SK-N-SH treated with all-trans-retinoic acid at 6 μM for 48 hours (cell line): ENCODE results near the gene PRR5L.

Source experiments
- CREB5 ChIP-seq: fragments of 250-450 bp; sonication (Bioruptor Pico); IDR thresholded peaks from 2 replicates; pipeline ENCODE4 v1.5.1; 2020; ENCODE audit warnings: low read depth, mild to moderate bottlenecking, moderate library complexity
- PATZ1 ChIP-seq: fragments of 250-450 bp; sonication (Bioruptor Pico); IDR thresholded peaks from 2 replicates; pipeline ENCODE4 v1.8.0; 2020; ENCODE audit warnings: mild to moderate bottlenecking, moderate library complexity, borderline replicate concordance
- RARB ChIP-seq: fragments of 250-450 bp; sonication (Bioruptor Pico); IDR thresholded peaks from 2 replicates; pipeline ENCODE4 v1.8.0; 2021; ENCODE audit warnings: mild to moderate bottlenecking, moderate library complexity
- TOX ChIP-seq: fragments of 250-450 bp; sonication (Bioruptor Pico); IDR thresholded peaks from 2 replicates; pipeline ENCODE4 v1.8.0; 2021; ENCODE audit warnings: mild to moderate bottlenecking, moderate library complexity, borderline replicate concordance
- ZC3H10 ChIP-seq: fragments of 250-450 bp; sonication (Bioruptor Pico); IDR thresholded peaks from 2 replicates; pipeline ENCODE4 v1.5.1; 2021; ENCODE audit warnings: mild to moderate bottlenecking, moderate library complexity
- ZFP3 ChIP-seq: fragments of 250-450 bp; sonication (Bioruptor Pico); IDR thresholded peaks from 2 replicates; pipeline ENCODE4 v1.5.0; 2020; ENCODE audit warnings: mild to moderate bottlenecking, moderate library complexity
- ZFP30 ChIP-seq: fragments of 450-650 bp; formaldehyde crosslinking; IDR thresholded peaks from 2 replicates; pipeline ENCODE4 v1.5.0; 2022; ENCODE audit warnings: mild to moderate bottlenecking, moderate library complexity
- ZNF565 ChIP-seq: fragments of 450-650 bp; formaldehyde crosslinking; conservative IDR thresholded peaks from 2 replicates; pipeline ENCODE4 v1.5.0; 2020; ENCODE audit warnings: low read depth, mild to moderate bottlenecking, moderate library complexity
- ZNF8 ChIP-seq: fragments of 450-650 bp; formaldehyde crosslinking; IDR thresholded peaks from 2 replicates; pipeline ENCODE4 v1.5.0; 2020; ENCODE audit warnings: mild to moderate bottlenecking, moderate library complexity
- TF ChIP-seq, protein P1 (sequence below): fragments of 250-450 bp; sonication (Bioruptor Pico); IDR thresholded peaks from 2 replicates; pipeline ENCODE4 v1.8.0; 2021; ENCODE audit warnings: low read depth, mild to moderate bottlenecking, moderate library complexity, borderline replicate concordance

- TF ChIP-seq ZNF565 (no peak), ZFP30 (no peak), ZFP3 (CRISPR knock-in tag) (no peak), TOX (CRISPR knock-in tag) (no peak), ZNF8 (no peak), PATZ1 (CRISPR knock-in tag) (no peak), ZC3H10 (CRISPR knock-in tag) (no peak), RARB (CRISPR knock-in tag) (no peak), CREB5 (CRISPR knock-in tag) (no peak)
- TF ChIP-seq, protein P1, sequence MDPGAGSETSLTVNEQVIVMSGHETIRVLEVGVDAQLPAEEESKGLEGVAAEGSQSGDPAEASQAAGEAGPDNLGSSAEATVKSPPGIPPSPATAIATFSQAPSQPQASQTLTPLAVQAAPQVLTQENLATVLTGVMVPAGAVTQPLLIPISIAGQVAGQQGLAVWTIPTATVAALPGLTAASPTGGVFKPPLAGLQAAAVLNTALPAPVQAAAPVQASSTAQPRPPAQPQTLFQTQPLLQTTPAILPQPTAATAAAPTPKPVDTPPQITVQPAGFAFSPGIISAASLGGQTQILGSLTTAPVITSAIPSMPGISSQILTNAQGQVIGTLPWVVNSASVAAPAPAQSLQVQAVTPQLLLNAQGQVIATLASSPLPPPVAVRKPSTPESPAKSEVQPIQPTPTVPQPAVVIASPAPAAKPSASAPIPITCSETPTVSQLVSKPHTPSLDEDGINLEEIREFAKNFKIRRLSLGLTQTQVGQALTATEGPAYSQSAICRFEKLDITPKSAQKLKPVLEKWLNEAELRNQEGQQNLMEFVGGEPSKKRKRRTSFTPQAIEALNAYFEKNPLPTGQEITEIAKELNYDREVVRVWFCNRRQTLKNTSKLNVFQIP: no peak
These were observed 166.2 kb downstream of the PRR5L start for GRCh38 chr11:36462321-36462720.
